HAP-1 (cell line): ENCODE measurements around the gene DMBT1.

Experiments used
- DNase-seq, 2 experiments: peaks; one replicate each; pipeline ENCODE4 v3.0.0-alpha.2; 2016 to 2020; ENCODE audit warnings: low spot score in 2 of 2
- H3K27me3 ChIP-seq: fragments of 250-450 bp; sonication (Bioruptor Pico); 2 replicates; pipeline ENCODE4 v1.5.1; 2020; ENCODE audit warnings: low read depth, mild to moderate bottlenecking, moderate library complexity
- H3K36me3 ChIP-seq: fragments of 250-450 bp; sonication (Bioruptor Pico); replicated peaks from 2 replicates; pipeline ENCODE4 v1.5.1; 2020; ENCODE audit warnings: mild to moderate bottlenecking
- H3K4me1 ChIP-seq: fragments of 250-450 bp; sonication (Bioruptor Pico); 2 replicates; pipeline ENCODE4 v1.5.1; 2020; ENCODE audit warnings: mild to moderate bottlenecking
- H3K4me3 ChIP-seq: fragments of 250-450 bp; sonication (Bioruptor Pico); 2 replicates; pipeline ENCODE4 v1.5.1; 2020; ENCODE audit warnings: mild to moderate bottlenecking, moderate library complexity
- H3K9me3 ChIP-seq: fragments of 250-450 bp; sonication (Bioruptor Pico); 2 replicates; pipeline ENCODE4 v1.5.1; 2020; ENCODE audit warnings: mild to moderate bottlenecking, moderate library complexity
- in situ Hi-C: fragments of 300-500 bp; cut with MboI; formaldehyde crosslinking; loops from 3 replicates; pipeline ENCODE4 v1.14.3; 2020; ENCODE audit warnings: low sequenced_read_pairs, inconsistent platforms, mixed read lengths

The DMBT1 gene

GRCh38 chr10:122665329-122665860 is 104.8 kb downstream of the DMBT1 start:
- peaks cover 9% of the 10 kb centered on the region for H3K27me3 ChIP-seq

GRCh38 chr10:122665946-122666345 is 105.4 kb downstream of the DMBT1 start:
- in situ Hi-C loops, result no loop called here
- DNase-seq, result no peak
- H3K9me3 ChIP-seq, result no peaks in the 10 kb centered on the region
- H3K4me1 ChIP-seq, result no peaks in the 10 kb centered on the region
- H3K4me3 ChIP-seq, result no peak overlapping the region
- H3K36me3 ChIP-seq, result no peaks in the 10 kb centered on the region
- H3K27me3 ChIP-seq, result peaks cover 9% of the 10 kb centered on the region

More at GRCh38 chr10:122665329-122665860, 104.8 kb downstream of the DMBT1 start:
- in situ Hi-C loops, result no loop called here
- Histone ChIP-seq H3K36me3 (no peaks in the 10 kb centered on the region), H3K9me3 (no peaks in the 10 kb centered on the region), H3K4me1 (no peaks in the 10 kb centered on the region), H3K4me3 (no peak overlapping the region)
- DNase-seq, result no peak

DNA sequence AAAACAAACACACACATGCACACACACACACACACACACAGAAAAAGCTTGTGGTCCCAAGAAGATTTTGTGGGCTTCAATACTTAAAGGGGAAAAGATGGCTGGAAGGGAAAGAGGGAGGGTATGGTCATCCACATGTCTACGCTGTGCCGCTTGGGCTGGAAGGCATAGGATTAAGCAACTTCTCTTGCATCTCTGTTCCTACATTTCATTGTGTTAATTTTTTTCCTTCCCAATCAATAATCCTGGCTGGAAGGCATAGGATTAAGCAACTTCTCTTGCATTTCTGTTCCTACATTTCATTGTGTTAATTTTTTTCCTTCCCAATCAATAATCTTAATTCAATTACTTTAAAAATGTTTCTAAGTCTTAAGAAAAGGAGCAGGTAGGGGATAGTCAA is 108.5 kb downstream of the DMBT1 start:
- no peak for DNase-seq
- H3K4me1 ChIP-seq, result no peaks in the 10 kb centered on the region
- in situ Hi-C loops, result no loop called here
- H3K4me3 ChIP-seq, result no peak overlapping the region
- no peaks in the 10 kb centered on the region for H3K9me3 ChIP-seq
- no peaks in the 10 kb centered on the region for H3K36me3 ChIP-seq
- H3K27me3 ChIP-seq, result peaks cover 9% of the 10 kb centered on the region

DNA sequence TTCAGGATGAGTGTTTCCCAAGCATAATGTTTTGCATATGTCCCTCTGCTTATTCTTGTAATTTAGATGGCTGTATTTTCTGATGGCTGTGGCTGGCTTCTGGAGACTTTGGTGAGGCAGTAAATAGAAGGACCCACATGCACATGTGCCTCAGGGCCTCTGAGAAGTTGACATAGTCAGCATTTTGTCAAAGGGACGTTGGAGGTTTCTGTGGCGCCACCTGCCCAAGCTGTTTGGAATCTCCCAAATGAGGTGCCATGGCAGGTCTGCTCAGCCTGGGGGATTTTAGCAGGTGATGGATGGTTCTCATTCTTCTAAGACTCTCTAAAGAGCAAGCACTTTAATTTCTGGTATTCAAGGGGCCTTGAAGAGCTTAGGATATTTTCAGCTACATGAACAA is 109.3 kb downstream of the DMBT1 start:
- Histone ChIP-seq H3K4me3 (no peak overlapping the region), H3K9me3 (no peaks in the 10 kb centered on the region), H3K4me1 (no peaks in the 10 kb centered on the region), H3K36me3 (no peaks in the 10 kb centered on the region), H3K27me3 (peaks cover 9% of the 10 kb centered on the region)
- DNase-seq, result no peak
- in situ Hi-C loops, result no loop called here

- in situ Hi-C loops, result no loop called here
- no peak overlapping the region for H3K4me3 ChIP-seq
- no peak for DNase-seq
- H3K9me3 ChIP-seq, result no peaks in the 10 kb centered on the region
- H3K27me3 ChIP-seq, result peaks cover 8% of the 10 kb centered on the region
- no peaks in the 10 kb centered on the region for H3K36me3 ChIP-seq
- no peaks in the 10 kb centered on the region for H3K4me1 ChIP-seq
Observed at GRCh38 chr10:122671355-122671754, 110.8 kb downstream of the DMBT1 start.

DNA sequence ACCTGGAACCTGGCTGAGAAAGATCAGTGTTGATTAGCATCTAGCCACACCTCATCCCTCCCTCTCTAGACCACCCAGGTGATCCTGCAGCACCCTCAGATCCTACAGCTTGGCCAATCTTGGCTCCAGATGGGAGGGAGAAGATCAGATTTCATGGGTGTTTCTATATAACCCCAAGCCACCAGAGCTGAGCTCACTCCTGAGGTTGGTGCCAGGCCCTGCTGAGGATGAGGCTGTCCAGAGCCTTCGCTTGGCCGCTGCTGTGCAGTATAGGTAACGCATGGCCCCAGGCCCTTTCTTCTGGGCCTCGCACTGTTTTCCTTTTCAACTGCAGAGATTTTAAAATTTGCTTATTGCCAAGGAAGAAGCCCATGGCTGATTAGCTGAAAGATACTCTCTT is 112.1 kb downstream of the DMBT1 start:
- DNase-seq, result no peak
- in situ Hi-C loops, result no loop called here
- Histone ChIP-seq H3K4me3 (no peak overlapping the region), H3K4me1 (no peaks in the 10 kb centered on the region), H3K9me3 (no peaks in the 10 kb centered on the region), H3K27me3 (no peaks in the 10 kb centered on the region; the same call in 1 of the 2 replicates), H3K36me3 (no peaks in the 10 kb centered on the region)

- H3K36me3 ChIP-seq, result no peaks in the 10 kb centered on the region
- no peak for DNase-seq
- in situ Hi-C loops, result no loop called here
- no peaks in the 10 kb centered on the region for H3K9me3 ChIP-seq
- no peaks in the 10 kb centered on the region for H3K4me1 ChIP-seq
- H3K4me3 ChIP-seq, result no peak overlapping the region
- H3K27me3 ChIP-seq, result no peaks in the 10 kb centered on the region
Observed at GRCh38 chr10:122673269-122673668, 112.7 kb downstream of the DMBT1 start.

DNA sequence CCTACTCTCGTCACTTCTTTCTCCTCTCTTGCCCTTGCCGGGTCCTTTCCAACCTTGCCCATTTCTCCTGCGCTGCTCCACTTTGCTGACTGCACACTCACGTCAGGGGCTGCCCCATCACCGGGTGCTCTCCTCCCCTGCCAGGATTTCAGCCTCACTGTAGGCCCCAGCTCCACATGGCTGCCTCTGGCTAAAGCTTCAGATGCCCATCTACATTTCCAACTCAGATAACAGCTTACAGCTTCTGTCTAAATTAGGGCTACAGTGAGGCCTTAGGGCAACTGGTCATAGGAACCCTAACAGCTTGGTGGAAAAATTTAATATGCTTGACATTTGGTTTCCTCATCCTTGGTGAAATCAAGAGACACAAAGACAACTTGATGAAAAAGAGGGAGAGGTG is 113.2 kb downstream of the DMBT1 start:
- no peaks in the 10 kb centered on the region for H3K27me3 ChIP-seq
- no peaks in the 10 kb centered on the region for H3K36me3 ChIP-seq
- in situ Hi-C loops, result no loop called here
- H3K4me1 ChIP-seq, result no peaks in the 10 kb centered on the region
- no peak for DNase-seq
- H3K9me3 ChIP-seq, result no peaks in the 10 kb centered on the region
- no peak overlapping the region for H3K4me3 ChIP-seq

- DNase-seq, result no peak
- Histone ChIP-seq H3K9me3 (no peaks in the 10 kb centered on the region), H3K4me1 (no peaks in the 10 kb centered on the region), H3K27me3 (no peaks in the 10 kb centered on the region), H3K4me3 (no peak overlapping the region), H3K36me3 (no peaks in the 10 kb centered on the region)
- in situ Hi-C loops, result no loop called here
Observed at GRCh38 chr10:122674781-122675180, 114.2 kb downstream of the DMBT1 start.

DNA sequence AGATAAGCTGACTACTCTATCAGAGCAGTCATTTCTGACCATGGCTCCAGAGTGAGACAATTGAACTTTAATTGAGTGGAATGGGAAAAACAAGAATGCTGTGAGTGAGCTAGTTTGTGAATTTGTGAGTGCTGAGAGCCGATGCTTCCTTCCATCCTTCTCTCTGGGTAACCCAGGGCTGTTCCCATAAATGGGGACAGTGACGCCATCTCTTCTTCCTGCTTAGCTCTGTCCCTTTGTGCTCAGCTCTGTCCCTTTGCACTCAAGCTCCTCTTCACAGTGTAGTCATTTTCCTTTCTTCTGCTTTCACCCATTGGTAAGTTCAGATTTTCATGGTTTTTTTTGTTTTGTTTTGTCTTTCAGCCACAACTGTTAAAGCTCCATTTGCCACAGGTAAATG is 114.7 kb downstream of the DMBT1 start:
- Histone ChIP-seq H3K4me1 (no peaks in the 10 kb centered on the region), H3K36me3 (no peaks in the 10 kb centered on the region), H3K9me3 (no peaks in the 10 kb centered on the region), H3K4me3 (no peak overlapping the region), H3K27me3 (no peaks in the 10 kb centered on the region)
- no peak for DNase-seq
- in situ Hi-C loops, result no loop called here

DNA sequence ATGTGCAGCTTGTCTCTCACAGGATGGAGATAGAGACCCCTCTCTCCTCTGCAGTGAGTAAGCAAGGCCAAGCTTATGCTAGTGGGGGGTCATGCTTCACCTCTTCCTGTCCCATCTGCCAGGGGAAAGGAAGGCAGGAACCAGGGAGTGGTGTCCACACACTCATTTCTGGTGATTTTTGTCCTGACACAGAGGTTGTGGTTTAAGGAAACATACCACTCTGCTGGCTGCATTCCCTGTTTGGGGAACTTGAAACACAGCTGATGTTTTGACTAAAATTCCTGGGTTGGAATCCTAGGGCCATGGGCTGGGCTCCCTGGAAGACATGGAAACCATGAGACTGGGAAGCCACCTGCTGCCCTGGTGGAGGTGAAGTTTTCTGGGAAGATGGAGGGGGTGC is 117.7 kb downstream of the DMBT1 start:
- no peak for DNase-seq
- no peak overlapping the region for H3K4me3 ChIP-seq
- no peaks in the 10 kb centered on the region for H3K9me3 ChIP-seq
- no peaks in the 10 kb centered on the region for H3K36me3 ChIP-seq
- in situ Hi-C loops, result no loop called here
- H3K27me3 ChIP-seq, result no peaks in the 10 kb centered on the region
- no peaks in the 10 kb centered on the region for H3K4me1 ChIP-seq

DNA sequence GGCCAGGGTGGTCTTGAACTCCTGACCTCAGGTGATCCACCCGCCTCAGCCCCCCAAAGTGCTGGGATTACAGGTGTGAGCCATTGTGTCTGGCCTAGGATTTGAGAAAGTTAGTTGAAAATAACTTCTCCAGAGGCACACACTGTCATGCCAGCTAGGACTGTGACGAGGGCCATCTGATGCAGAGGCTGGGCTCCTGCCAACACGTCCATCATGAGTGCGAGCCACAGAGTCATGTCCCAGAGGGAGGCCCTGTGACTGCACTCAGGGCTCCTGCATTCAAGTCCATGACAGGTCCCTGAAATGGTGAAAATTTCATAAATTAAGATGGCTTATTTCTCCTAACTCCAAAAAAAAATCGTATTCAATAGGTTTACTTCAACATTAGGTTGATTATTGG is 122.0 kb downstream of the DMBT1 start:
- in situ Hi-C loops, result no loop called here
- Histone ChIP-seq H3K36me3 (no peaks in the 10 kb centered on the region), H3K9me3 (no peaks in the 10 kb centered on the region), H3K4me3 (no peak overlapping the region), H3K27me3 (no peaks in the 10 kb centered on the region), H3K4me1 (no peaks in the 10 kb centered on the region)
- no peak for DNase-seq

- Histone ChIP-seq H3K9me3 (no peaks in the 10 kb centered on the region), H3K36me3 (no peaks in the 10 kb centered on the region), H3K4me1 (no peaks in the 10 kb centered on the region), H3K27me3 (no peaks in the 10 kb centered on the region), H3K4me3 (no peak overlapping the region)
- in situ Hi-C loops, result no loop called here
- DNase-seq, result no peak
Observed at GRCh38 chr10:122688293-122688989, 127.9 kb downstream of the DMBT1 start.

GRCh38 chr10:122689146-122689820 is 128.7 kb downstream of the DMBT1 start:
- no peak for DNase-seq
- H3K9me3 ChIP-seq, result no peaks in the 10 kb centered on the region
- in situ Hi-C loops, result no loop called here
- H3K4me1 ChIP-seq, result no peaks in the 10 kb centered on the region
- no peaks in the 10 kb centered on the region for H3K36me3 ChIP-seq
- H3K27me3 ChIP-seq, result no peaks in the 10 kb centered on the region
- H3K4me3 ChIP-seq, result no peak overlapping the region
